Activated T-helper 1 cell treated with anti-CD3 and anti-CD28 coated beads, Interleukin-12 subunit alpha, Interleukin-12 subunit beta, Interleukin-2, Interleukin-4 antibody, amounts not matched to agents 30 ng/mL and 10 ng/mL and 1 ng/mL, durations not matched to agents 14 hours and 24 hours and 36 hours (primary cell): ENCODE results near the gene RERG. TPM values are rescaled to one million over a fixed set of nuclear protein-coding genes. Genes with fewer than 3 reads are reported as not detected.

Experiments used
- DNase-seq: peaks from one replicate; pipeline ENCODE4 v3.0.0; 2021; ENCODE audit warnings: low spot score
- H3K27ac Mint-ChIP-seq: one replicate; pipeline ENCODE4 v1.8.0; 2021; ENCODE audit warnings: mild to moderate bottlenecking, mixed read lengths
- H3K27me3 Mint-ChIP-seq: one replicate; pipeline ENCODE4 v1.8.0; 2022; ENCODE audit warnings: mild to moderate bottlenecking, moderate library complexity, mixed read lengths; ENCODE audit not compliant: insufficient read depth
- H3K36me3 Mint-ChIP-seq: one replicate; pipeline ENCODE4 v1.8.0; 2021; ENCODE audit warnings: low read depth, mixed read lengths
- H3K4me1 Mint-ChIP-seq: one replicate; pipeline ENCODE4 v1.8.0; 2021; ENCODE audit warnings: low read depth, mixed read lengths
- H3K4me3 Mint-ChIP-seq: one replicate; pipeline ENCODE4 v1.8.0; 2021; ENCODE audit warnings: mild to moderate bottlenecking, moderate library complexity, mixed read lengths
- H3K9me3 Mint-ChIP-seq: one replicate; pipeline ENCODE4 v1.8.0; 2021; ENCODE audit warnings: mixed read lengths
- intact Hi-C: fragments of 100-400 bp; cut with micrococcal nuclease; formaldehyde crosslinking; loops from one replicate; pipeline ENCODE4 v1.15.1; 2024
- total RNA-seq: library from RNA; stranded (reverse); gene quantifications from 2 replicates; pipeline ENCODE4 v1.2.3, GENCODE V29; 2022

RERG gene, protein sequence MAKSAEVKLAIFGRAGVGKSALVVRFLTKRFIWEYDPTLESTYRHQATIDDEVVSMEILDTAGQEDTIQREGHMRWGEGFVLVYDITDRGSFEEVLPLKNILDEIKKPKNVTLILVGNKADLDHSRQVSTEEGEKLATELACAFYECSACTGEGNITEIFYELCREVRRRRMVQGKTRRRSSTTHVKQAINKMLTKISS
- total RNA-seq = not detected in 2 replicates

DNA sequence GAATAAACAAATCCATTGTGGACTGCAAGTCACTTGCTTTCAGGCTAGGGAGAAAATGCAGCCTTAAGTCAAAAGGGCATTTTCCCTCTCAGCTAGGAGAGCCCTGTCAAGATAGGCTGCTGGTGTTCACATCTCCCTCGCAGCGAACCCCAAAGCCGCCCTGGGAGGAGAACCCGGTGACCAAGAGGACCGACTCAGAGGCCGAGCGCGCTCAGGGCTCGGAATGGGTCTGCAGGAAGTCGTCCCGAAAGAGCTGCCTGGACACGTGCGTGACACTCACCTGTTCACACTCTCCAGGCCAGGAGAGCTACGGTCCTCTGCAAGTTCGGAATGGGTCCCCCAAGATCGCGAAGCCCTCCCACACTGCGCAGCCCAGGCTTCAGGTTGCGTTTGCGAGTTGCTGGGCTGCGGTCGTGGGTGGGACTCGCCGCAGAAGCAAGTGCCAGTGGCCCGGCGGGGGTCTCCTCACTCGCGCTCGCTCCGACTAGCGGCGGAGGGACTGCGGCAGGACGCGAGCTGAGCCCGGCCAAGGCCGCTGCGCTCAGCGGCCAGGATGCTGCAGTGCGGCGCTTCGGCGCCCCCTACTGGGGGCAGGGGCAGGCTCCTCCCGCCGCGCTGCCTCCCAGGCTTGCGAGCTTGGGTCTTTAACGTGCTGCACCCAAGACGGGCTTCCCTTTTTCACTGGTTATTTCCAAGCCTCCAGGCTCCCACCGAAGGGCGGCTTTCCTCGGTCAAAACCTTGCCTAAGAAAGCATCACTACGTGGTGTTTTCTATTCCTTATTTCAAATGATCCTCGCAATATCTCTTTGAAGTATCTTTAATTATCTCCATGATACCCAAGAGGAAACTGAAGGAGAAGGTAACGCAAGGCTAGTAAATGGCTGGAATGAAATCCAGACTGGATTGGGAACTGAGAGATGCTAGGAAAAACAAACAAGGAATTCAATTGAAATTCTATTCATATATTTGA, at the start of gene RERG:
Gene RERG (minus strand): TSS at position 503 of the 971 bp plus-strand sequence. CDS start 3,928 bp downstream, outside the sequence.
- DNase-seq = peak; percentile 65
- H3K4me3 Mint-ChIP-seq = peak within 1 kb of the TSS; percentile 43
- H3K27me3 Mint-ChIP-seq = peaks cover 32% of the 10 kb centered on the region
- no peaks in the 10 kb centered on the region for H3K9me3 Mint-ChIP-seq
- H3K36me3 Mint-ChIP-seq = peaks cover 2% of the 10 kb centered on the region
- no peaks in the 10 kb centered on the region for H3K4me1 Mint-ChIP-seq
- intact Hi-C loops = loop anchor here (1.0 to 5.0 kb wide), 6 partner anchors 70 to 589 kb away; partner anchors contain the start of genes C12orf60 and WBP11
- H3K27ac Mint-ChIP-seq = no peak within 1 kb of the TSS

DNA sequence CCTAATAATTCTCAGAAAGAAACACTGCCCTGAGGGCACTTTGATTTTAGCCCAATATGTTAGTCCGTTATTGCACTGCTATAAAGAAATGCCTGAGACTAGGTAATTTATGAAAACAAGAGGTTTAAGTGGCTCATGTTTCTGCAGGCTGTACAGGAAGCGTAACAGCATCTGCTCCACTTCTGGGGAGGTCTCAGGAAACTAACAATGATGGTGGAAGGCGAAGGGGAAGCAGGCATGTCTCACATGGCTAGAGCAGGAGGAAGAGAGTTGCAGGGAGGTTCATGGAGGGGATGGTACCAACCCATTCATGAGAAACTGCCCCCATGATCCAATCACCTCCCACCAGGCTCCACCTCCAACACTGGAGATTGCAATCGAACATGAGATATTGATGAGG, 49.4 kb upstream of the RERG start:
- no peak overlapping the region for H3K27ac Mint-ChIP-seq
- H3K9me3 Mint-ChIP-seq = no peaks in the 10 kb centered on the region
- intact Hi-C loops = no loop called here
- no peak overlapping the region for H3K4me3 Mint-ChIP-seq
- no peaks in the 10 kb centered on the region for H3K27me3 Mint-ChIP-seq
- DNase-seq = no peak
- H3K36me3 Mint-ChIP-seq = no peaks in the 10 kb centered on the region
- H3K4me1 Mint-ChIP-seq = no peaks in the 10 kb centered on the region

DNA sequence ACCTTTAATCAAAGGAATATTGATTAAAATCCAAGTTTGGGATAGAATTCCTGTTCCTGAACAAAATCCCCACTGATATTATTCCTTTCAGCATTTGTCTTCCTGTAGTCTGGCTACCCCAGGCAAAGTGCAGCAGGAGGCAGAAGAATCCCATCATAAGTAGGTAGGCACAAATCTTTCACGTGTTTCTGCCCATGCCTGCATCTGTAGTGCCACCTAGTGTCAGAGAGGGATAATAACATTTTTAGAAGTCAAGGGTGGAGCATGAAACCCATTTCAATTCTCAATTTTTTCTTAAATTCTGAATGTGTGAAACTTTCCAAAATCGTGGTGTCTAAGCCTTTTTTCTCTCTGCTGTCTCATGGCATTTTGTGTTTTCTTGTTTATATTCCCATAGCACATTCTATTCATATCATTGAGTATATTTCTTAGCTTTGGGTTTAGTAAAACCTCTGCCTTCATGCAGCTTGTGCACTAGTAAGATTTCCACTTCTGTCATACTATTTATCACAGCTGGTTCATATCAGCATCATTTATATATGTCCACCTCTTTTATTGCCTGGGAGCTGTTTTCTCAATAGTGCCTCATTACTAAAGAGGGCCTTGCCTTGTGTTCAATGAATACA, 47.8 kb upstream of the RERG start:
- no peaks in the 10 kb centered on the region for H3K4me1 Mint-ChIP-seq
- DNase-seq = peak; percentile 12
- intact Hi-C loops = loop anchor here (1.0 to 2.0 kb wide), 5 partner anchors 42 to 639 kb away; no protein-coding TSS in a partner anchor
- no peak overlapping the region for H3K27ac Mint-ChIP-seq
- no peaks in the 10 kb centered on the region for H3K36me3 Mint-ChIP-seq
- H3K27me3 Mint-ChIP-seq = no peaks in the 10 kb centered on the region
- no peaks in the 10 kb centered on the region for H3K9me3 Mint-ChIP-seq
- no peak overlapping the region for H3K4me3 Mint-ChIP-seq

DNA sequence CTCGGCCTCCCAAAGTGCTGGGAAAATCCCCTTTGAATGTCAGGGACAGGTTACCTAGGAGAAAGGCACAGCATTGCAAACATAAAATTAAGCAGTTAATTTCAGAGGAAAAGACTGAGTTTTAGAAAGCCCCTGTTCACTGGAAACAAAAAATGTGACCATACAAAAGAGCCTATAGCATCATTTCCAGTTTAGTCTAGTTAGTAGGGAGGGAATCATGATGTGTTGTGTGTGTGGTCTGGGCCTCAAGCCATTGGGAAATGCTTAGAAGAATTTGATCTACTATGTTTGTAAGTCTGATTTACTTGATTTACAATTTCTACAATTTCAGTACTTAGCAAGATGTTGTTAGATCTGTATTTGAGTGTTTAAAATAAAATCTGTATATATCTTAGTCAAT, 47.1 kb upstream of the RERG start:
- Mint-ChIP-seq H3K27me3 (peaks cover 4% of the 10 kb centered on the region), H3K27ac (no peak overlapping the region), H3K4me3 (no peak overlapping the region), H3K9me3 (no peaks in the 10 kb centered on the region), H3K36me3 (no peaks in the 10 kb centered on the region), H3K4me1 (no peaks in the 10 kb centered on the region)
- intact Hi-C loops = loop anchor here (2.0 kb wide), 1 partner anchor 254 kb away; no protein-coding TSS in a partner anchor
- DNase-seq = no peak

DNA sequence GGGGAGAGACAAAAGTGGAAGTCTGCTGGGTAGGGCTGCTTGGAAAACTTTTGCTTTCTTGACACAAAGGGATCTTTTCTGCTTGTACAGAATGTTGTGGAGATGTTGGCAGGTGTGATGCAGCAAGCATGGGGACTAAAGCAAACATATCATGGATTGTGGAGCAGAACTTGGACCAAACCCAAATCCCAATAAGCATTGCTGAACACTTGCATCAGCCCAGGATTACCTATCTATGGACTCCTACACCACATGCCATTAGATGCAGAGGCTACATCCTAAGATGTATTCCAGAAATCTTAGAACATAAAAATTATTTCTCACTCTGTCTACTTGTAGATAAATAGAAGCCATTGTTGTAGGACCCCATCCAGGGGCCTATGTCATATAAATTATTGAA, 44.7 kb upstream of the RERG start:
- Mint-ChIP-seq H3K4me3 (no peak overlapping the region), H3K36me3 (no peaks in the 10 kb centered on the region), H3K27me3 (peaks cover 7% of the 10 kb centered on the region), H3K9me3 (no peaks in the 10 kb centered on the region), H3K27ac (no peak overlapping the region), H3K4me1 (no peaks in the 10 kb centered on the region)
- DNase-seq = no peak
- intact Hi-C loops = no loop called here

DNA sequence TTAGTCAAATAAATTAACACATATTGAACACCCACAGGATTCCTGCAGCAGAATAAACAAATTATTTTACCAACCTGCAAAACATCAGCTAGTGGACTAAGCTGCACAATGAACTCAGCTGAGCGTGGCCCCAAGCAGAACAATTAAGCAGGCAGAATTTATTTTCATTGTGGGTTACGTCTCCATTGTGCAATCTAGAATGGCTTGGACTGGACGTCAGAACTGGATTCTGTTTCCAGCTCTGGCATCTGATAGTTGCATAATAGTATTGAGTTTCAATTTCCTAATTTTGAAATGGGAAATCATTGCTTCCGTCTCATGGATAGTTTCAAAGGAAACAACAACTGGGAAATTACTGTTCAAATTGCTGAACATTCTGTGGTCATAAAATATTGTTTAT, 35.5 kb upstream of the RERG start:
- Mint-ChIP-seq H3K4me1 (no peaks in the 10 kb centered on the region), H3K27ac (no peak overlapping the region), H3K9me3 (peaks cover 4% of the 10 kb centered on the region), H3K4me3 (no peak overlapping the region), H3K36me3 (no peaks in the 10 kb centered on the region), H3K27me3 (peaks cover 10% of the 10 kb centered on the region)
- no peak for DNase-seq
- intact Hi-C loops = no loop called here

DNA sequence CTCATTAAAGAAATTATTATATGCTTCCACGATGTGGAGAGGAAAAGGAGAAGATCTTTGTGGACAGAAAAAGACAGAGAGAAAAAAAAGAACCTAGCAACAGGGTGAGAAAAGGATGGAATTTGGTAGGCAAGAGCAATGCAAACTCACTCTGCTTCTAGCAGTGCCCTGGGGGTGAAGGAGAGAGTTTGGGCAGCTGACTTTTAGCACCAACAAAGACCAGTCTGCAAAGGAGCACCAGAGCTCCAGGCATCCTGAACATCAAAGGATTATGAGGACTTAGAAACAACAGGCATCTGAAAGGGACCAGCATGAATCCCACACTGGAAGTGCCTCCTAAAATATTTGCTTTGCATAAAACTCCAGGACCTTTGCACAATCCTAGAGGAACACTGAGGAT, 32.8 kb upstream of the RERG start:
- intact Hi-C loops = no loop called here
- Mint-ChIP-seq H3K36me3 (no peaks in the 10 kb centered on the region), H3K4me1 (no peaks in the 10 kb centered on the region), H3K4me3 (no peak overlapping the region), H3K27ac (no peak overlapping the region), H3K9me3 (peaks cover 4% of the 10 kb centered on the region), H3K27me3 (peaks cover 15% of the 10 kb centered on the region)
- no peak for DNase-seq

DNA sequence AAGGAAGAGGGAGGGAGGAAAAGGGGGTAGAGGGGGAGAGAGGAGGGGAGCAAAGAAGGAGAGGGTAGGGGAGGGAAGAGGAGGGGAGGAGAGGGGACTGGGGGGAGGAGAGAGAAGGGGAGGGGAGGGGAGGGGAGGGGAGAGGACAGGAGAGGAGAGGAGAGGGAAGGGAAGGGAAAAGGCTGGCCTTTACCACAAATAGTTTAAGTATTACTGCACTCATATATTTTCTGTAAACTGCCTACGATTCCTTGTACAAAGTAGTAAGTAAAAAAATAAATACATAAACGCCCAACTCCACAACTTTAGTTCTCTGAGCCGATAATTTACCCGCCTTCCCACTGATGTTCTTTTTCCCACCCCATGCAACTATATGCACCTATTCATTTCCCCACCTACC, 23.7 kb upstream of the RERG start:
- H3K9me3 Mint-ChIP-seq = no peaks in the 10 kb centered on the region
- no peak overlapping the region for H3K27ac Mint-ChIP-seq
- no peaks in the 10 kb centered on the region for H3K4me1 Mint-ChIP-seq
- intact Hi-C loops = no loop called here
- H3K27me3 Mint-ChIP-seq = peaks cover 16% of the 10 kb centered on the region
- H3K36me3 Mint-ChIP-seq = no peaks in the 10 kb centered on the region
- no peak for DNase-seq
- H3K4me3 Mint-ChIP-seq = no peak overlapping the region

DNA sequence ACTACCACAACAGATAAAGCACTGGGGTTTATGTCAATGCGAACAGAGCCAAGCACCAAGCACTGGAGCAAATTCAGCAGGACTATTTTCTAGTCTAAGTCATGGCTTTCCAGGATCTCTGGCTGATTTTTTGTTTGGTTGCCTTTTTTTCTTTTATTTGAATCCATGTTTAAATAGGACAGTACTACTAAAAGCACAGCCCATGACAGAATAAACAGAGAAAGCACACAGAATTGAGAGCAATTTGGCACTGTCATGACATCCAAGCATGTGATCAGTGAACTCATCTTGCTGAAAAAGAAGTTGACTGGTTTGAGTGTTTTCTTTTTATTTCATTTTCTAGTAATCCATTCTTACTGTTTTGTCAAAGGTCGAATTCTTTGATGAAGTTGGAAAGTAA, 23.1 kb upstream of the RERG start:
- no peak for DNase-seq
- no peak overlapping the region for H3K27ac Mint-ChIP-seq
- intact Hi-C loops = no loop called here
- H3K36me3 Mint-ChIP-seq = no peaks in the 10 kb centered on the region
- no peaks in the 10 kb centered on the region for H3K4me1 Mint-ChIP-seq
- H3K27me3 Mint-ChIP-seq = peaks cover 18% of the 10 kb centered on the region
- no peak overlapping the region for H3K4me3 Mint-ChIP-seq
- H3K9me3 Mint-ChIP-seq = no peaks in the 10 kb centered on the region

DNA sequence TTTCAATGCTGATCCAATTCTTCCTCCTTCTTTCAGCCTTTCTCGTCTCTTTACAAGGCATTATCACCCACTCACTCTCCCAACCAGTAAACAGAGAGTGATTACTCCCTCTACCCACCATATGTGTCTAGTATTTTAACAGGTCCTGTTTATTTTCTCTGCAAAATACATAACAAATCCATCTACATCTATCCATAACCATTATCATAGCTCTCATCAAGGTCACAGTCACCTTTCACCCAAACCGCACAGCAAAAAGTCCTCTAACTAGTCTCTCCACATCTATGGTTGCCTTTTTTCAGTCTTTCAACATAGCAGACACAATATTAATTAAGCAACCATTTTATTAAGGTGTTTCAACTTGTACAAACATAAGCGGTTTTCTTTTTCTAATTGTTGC, 21.9 kb upstream of the RERG start:
- Mint-ChIP-seq H3K9me3 (no peaks in the 10 kb centered on the region), H3K27me3 (peaks cover 11% of the 10 kb centered on the region), H3K4me1 (no peaks in the 10 kb centered on the region), H3K4me3 (no peak overlapping the region), H3K27ac (no peak overlapping the region), H3K36me3 (no peaks in the 10 kb centered on the region)
- DNase-seq = no peak
- intact Hi-C loops = no loop called here

DNA sequence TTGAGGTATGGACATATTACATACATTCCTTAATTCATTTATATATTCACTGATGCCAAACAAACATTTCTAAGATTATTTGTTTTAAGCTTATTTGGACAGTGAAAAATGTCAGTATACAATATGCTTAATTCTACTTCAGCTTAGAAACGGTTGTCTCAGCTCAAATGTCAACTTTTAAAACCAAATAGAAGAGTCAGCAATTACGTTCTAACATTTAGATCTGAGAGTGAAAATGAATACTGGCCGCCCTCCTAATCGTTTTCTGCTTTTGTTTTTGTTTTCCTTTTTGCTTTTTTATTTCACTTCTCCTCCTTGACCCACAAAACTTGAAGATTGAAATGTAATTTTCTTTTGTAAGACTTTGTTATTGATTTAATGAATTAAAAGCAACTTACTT, 19.7 kb upstream of the RERG start:
- DNase-seq = no peak
- Mint-ChIP-seq H3K27ac (no peak overlapping the region), H3K4me3 (no peak overlapping the region), H3K27me3 (peaks cover 17% of the 10 kb centered on the region), H3K36me3 (no peaks in the 10 kb centered on the region), H3K4me1 (no peaks in the 10 kb centered on the region), H3K9me3 (no peaks in the 10 kb centered on the region)
- intact Hi-C loops = no loop called here

DNA sequence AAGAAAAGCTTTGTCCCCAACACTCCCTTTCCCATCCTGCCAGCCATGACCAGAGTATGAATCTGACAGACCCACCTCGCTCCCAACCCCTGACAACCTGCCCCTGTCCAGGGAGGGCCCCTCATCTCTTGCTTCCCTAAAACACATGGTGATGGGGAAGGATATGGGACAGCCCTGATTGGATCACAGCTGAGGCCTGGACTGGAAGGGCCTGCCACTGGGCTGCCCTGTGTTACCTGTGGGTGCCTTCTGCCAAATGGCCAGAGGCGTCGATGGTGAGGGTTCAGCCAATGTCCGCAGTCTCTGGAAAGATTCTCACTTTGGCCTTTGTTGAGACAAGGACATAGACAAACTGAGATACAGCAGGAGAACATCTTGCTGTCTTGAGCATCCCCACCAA, 13.3 kb upstream of the RERG start:
- H3K27me3 Mint-ChIP-seq = peaks cover 17% of the 10 kb centered on the region
- H3K4me3 Mint-ChIP-seq = no peak overlapping the region
- H3K27ac Mint-ChIP-seq = no peak overlapping the region
- H3K9me3 Mint-ChIP-seq = no peaks in the 10 kb centered on the region
- H3K36me3 Mint-ChIP-seq = no peaks in the 10 kb centered on the region
- no peak for DNase-seq
- no peaks in the 10 kb centered on the region for H3K4me1 Mint-ChIP-seq
- intact Hi-C loops = no loop called here

DNA sequence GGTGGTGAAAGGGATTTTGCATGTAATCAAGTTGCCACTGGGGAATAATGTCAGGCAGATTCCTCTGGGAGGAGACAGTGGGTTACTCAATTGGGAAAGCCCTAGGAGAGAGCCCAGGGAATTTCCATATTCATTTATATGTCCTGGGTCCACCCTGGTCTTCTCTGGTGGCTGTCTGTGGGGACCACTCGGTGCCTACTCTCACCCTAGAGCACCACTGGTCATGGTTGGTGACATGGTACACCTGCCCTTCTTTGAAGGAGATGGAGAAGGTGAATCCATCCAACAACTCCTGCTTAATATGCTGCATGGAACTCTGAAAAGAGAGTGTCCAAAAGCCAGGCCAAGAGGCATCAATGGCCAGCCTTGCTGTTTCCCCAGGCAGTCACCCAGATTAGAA, 12.8 kb upstream of the RERG start:
- no peak for DNase-seq
- Mint-ChIP-seq H3K9me3 (no peaks in the 10 kb centered on the region), H3K27ac (no peak overlapping the region), H3K36me3 (no peaks in the 10 kb centered on the region), H3K4me1 (no peaks in the 10 kb centered on the region), H3K4me3 (no peak overlapping the region), H3K27me3 (peaks cover 19% of the 10 kb centered on the region)
- intact Hi-C loops = no loop called here
